T-cell (primary cell): ENCODE measurements around the gene CEP135. TPM values are rescaled to one million over a fixed set of nuclear protein-coding genes. Genes with fewer than 3 reads are reported as not detected.
"Not testable (repeated sequence)": the region's sequence is repeated elsewhere in the genome, so short reads cannot be mapped to it uniquely, and the experiment has no call there.

Experiments used
- ATAC-seq, 4 experiments: fragments of 200-7000 bp in 3 of 4; fragments of 150-1000 bp in 1 of 4; cut with Tn5 transposase; replicated peaks in 1 of 4; 1 replicate in 3 of 4; 2 replicates in 1 of 4; pipeline ENCODE4 v1.10.0; 2021; ENCODE audit warnings: moderate library complexity in 3 of 4, mild to moderate bottlenecking in 2 of 4, moderate number of reproducible peaks in 1 of 4
- CTCF ChIA-PET, 2 donors: fragments of 300-600 bp; sonication (Branson Sonifier 250); formaldehyde crosslinking; loops; one replicate each; lab custom pipeline; 2022; ENCODE audit warnings: antibody characterized with exemption in 2 of 2; lab: Charles Lee
- POLR2A ChIA-PET, 2 donors: fragments of 300-600 bp; sonication (Branson Sonifier 250); formaldehyde crosslinking; loops; one replicate each; lab custom pipeline; 2022; ENCODE audit warnings: antibody characterized with exemption in 2 of 2; lab: Charles Lee
- DNase-seq, 35 experiments: peaks; one replicate each; pipeline versions ENCODE4 v3.0.0 to v3.0.0-alpha.2; 2013 to 2023
- H3K27ac ChIP-seq: one replicate; pipeline ENCODE4 v1.5.1; 2013; ENCODE audit warnings: low read length
- H3K27me3 ChIP-seq, 2 experiments: replicated peaks in 1 of 2; 1 replicate in 1 of 2; 2 replicates in 1 of 2; pipeline versions ENCODE4 v1.6.1 to v1.7.0; 2013; ENCODE audit warnings: low read length in 1 of 2, mixed read lengths in 1 of 2; ENCODE audit not compliant: control insufficient read depth in 2 of 2, insufficient read depth in 2 of 2; ENCODE audit errors: extremely low read depth in 1 of 2
- H3K36me3 ChIP-seq, 2 donors: 1 replicate in 1 of 2; 2 replicates in 1 of 2; pipeline versions ENCODE4 v1.6.1 to v1.7.0; 2013; ENCODE audit warnings: low read length in 1 of 2; ENCODE audit not compliant: control insufficient read depth in 2 of 2, insufficient read depth in 1 of 2; ENCODE audit errors: extremely low read depth in 1 of 2
- H3K4me1 ChIP-seq, 2 experiments: 1 replicate in 1 of 2; 2 replicates in 1 of 2; pipeline versions ENCODE4 v1.6.1 to v1.7.0; 2013; ENCODE audit warnings: low read length in 2 of 2, mixed read lengths in 1 of 2; ENCODE audit not compliant: insufficient read depth in 2 of 2, control insufficient read depth in 1 of 2; ENCODE audit errors: extremely low read depth in 1 of 2
- H3K4me3 ChIP-seq, 2 donors: 1 replicate in 1 of 2; 2 replicates in 1 of 2; pipeline versions ENCODE4 v1.5.1 to v1.7.0; 2013; ENCODE audit warnings: mild to moderate bottlenecking in 2 of 2, low read length in 1 of 2, moderate library complexity in 1 of 2; ENCODE audit not compliant: control insufficient read depth in 1 of 2; ENCODE audit errors: extremely low read depth in 1 of 2
- H3K9me3 ChIP-seq: 2 replicates; pipeline ENCODE4 v1.7.0; 2013
- H3K27ac Mint-ChIP-seq, 2 donors: one replicate each; pipeline ENCODE4 v1.8.0; 2020 to 2021; ENCODE audit warnings: mild to moderate bottlenecking in 2 of 2, mixed read lengths in 2 of 2
- H3K27me3 Mint-ChIP-seq, 2 donors: one replicate each; pipeline ENCODE4 v1.8.0; 2021 to 2022; ENCODE audit warnings: mixed read lengths in 2 of 2
- H3K36me3 Mint-ChIP-seq: one replicate; pipeline ENCODE4 v1.8.0; 2021; ENCODE audit warnings: mixed read lengths
- H3K4me1 Mint-ChIP-seq, 3 donors: one replicate each; pipeline ENCODE4 v1.8.0; 2020 to 2022; ENCODE audit warnings: mixed read lengths in 3 of 3, mild to moderate bottlenecking in 1 of 3
- H3K4me3 Mint-ChIP-seq, 3 donors: one replicate each; pipeline ENCODE4 v1.8.0; 2020 to 2022; ENCODE audit warnings: mild to moderate bottlenecking in 3 of 3, mixed read lengths in 3 of 3, moderate library complexity in 3 of 3
- H3K9me3 Mint-ChIP-seq, 3 donors: one replicate each; pipeline ENCODE4 v1.8.0; 2020 to 2022; ENCODE audit warnings: mixed read lengths in 3 of 3
- WGBS: methylation state at CpG from one replicate; pipeline ENCODE4 v1.1.5; 2013; ENCODE audit warnings: missing lambda C conversion rate; ENCODE audit not compliant: insufficient coverage; 5-methylcytosine and 5-hydroxymethylcytosine counted together
- total RNA-seq, 35 experiments: library from RNA in 6 of 35; stranded (reverse) in 6 of 35; fragments of 120-200 nt in 1 of 35; gene quantifications; one replicate each; pipeline versions ENCODE4 v1.2.1 to v1.2.4 and lab custom pipeline; 2013 to 2026

Gene CEP135
- total RNA-seq, 5 donors from 2014 or later (not counting 1 experiment from before 2014, with no cell fraction given): 17.3 to 24.5 (median 21.7) TPM

DNA sequence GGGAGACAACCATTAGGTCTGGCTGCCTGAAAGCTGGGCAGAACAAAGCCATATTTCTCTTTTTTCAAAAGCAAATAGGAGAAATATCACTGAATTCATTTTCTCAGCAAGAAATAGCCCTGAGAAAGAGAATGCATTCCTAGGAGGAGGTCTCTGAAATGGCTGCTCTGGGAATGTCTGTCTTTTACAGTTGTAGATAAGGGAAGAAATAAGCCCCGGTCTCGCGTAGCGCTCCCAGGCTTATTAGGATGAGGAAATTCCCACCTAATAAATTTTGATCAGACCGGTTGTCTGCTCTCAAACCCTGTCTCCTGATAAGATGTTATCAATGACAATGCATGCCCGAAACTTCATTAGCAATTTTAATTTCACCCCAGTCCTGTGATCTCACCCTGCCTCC, 12.8 kb upstream of the CEP135 start:
- not testable (repeated sequence) for H3K27me3 ChIP-seq
- peaks cover 23 to 73% (median 30%) of the 10 kb centered on the region in 3 donors for H3K9me3 Mint-ChIP-seq

GRCh38 chr4:55938481-55938880, 10.3 kb upstream of the CEP135 start:
- Histone ChIP-seq H3K27me3 (no peaks in the 10 kb centered on the region), H3K4me3 (no peak overlapping the region), H3K4me1 (no peaks in the 10 kb centered on the region), H3K9me3 (peaks cover 10% of the 10 kb centered on the region), H3K27ac (no peak overlapping the region), H3K36me3 (peaks cover 0 to 7% of the 10 kb centered on the region in 2 donors)
- Mint-ChIP-seq H3K4me1 (no peaks in the 10 kb centered on the region), H3K27ac (no peak overlapping the region), H3K36me3 (peaks cover 66% of the 10 kb centered on the region), H3K27me3 (no peaks in the 10 kb centered on the region), H3K9me3 (peaks cover 23 to 66% (median 30%) of the 10 kb centered on the region in 3 donors), H3K4me3 (no peak overlapping the region)
- ATAC-seq (no peak), DNase-seq (no peak)
- ChIA-PET CTCF (no interaction called here), POLR2A (no interaction called here)
- WGBS: no CpG with 5 or more reads among the region's 1 CpG

More for the DNA sequence above, 12.8 kb upstream of the CEP135 start:
- H3K27ac ChIP-seq, DNase-seq, H3K4me3 ChIP-seq, H3K27ac Mint-ChIP-seq, H3K4me1 ChIP-seq, H3K27me3 Mint-ChIP-seq, H3K4me3 Mint-ChIP-seq, H3K4me1 Mint-ChIP-seq, CTCF ChIA-PET, ATAC-seq, H3K36me3 ChIP-seq: not testable (repeated sequence)
- peaks cover 68% of the 10 kb centered on the region for H3K36me3 Mint-ChIP-seq
- POLR2A ChIA-PET: interaction anchor here in 1 of 2 donors (0.6 kb wide), 1 partner anchor 492 kb away, joined by 6 read pairs; no protein-coding TSS in a partner anchor
- peaks cover 10% of the 10 kb centered on the region for H3K9me3 ChIP-seq
- no CpG with 5 or more reads among the region's 6 CpGs for WGBS

GRCh38 chr4:55939421-55939820, 9.3 kb upstream of the CEP135 start:
- Histone ChIP-seq H3K4me3 (no peak overlapping the region), H3K4me1 (no peaks in the 10 kb centered on the region), H3K27me3 (no peaks in the 10 kb centered on the region), H3K27ac (no peak overlapping the region), H3K36me3 (peaks cover 0 to 7% of the 10 kb centered on the region in 2 donors), H3K9me3 (peaks cover 10% of the 10 kb centered on the region)
- peaks cover 17 to 62% (median 25%) of the 10 kb centered on the region in 3 donors for H3K9me3 Mint-ChIP-seq
- 68% methylated on average over 2 of the region's 2 CpGs for WGBS
- H3K36me3 Mint-ChIP-seq: peaks cover 73% of the 10 kb centered on the region
- ChIA-PET POLR2A (no interaction called here), CTCF (no interaction called here)
- no peak overlapping the region for H3K4me3 Mint-ChIP-seq
- no peak overlapping the region for H3K27ac Mint-ChIP-seq
- H3K27me3 Mint-ChIP-seq: no peaks in the 10 kb centered on the region
- no peak for ATAC-seq
- no peak for DNase-seq
- no peaks in the 10 kb centered on the region for H3K4me1 Mint-ChIP-seq

GRCh38 chr4:55941881-55942396, 6.8 kb upstream of the CEP135 start:
- peaks cover 68% of the 10 kb centered on the region for H3K36me3 Mint-ChIP-seq
- ATAC-seq: no peak
- no peak overlapping the region for H3K27ac Mint-ChIP-seq
- H3K4me3 ChIP-seq: no peak overlapping the region
- H3K4me1 ChIP-seq: no peaks in the 10 kb centered on the region
- DNase-seq: no peak
- peaks cover 0 to 7% of the 10 kb centered on the region in 2 donors for H3K36me3 ChIP-seq
- H3K27ac ChIP-seq: no peak overlapping the region
- peaks cover 18 to 46% (median 21%) of the 10 kb centered on the region in 3 donors for H3K9me3 Mint-ChIP-seq
- ChIA-PET CTCF (no interaction called here), POLR2A (interaction anchor here in 1 of 2 donors (0.5 kb wide), 1 partner anchor 51 kb away, joined by 6 read pairs; no protein-coding TSS in a partner anchor)
- H3K9me3 ChIP-seq: peaks cover 12% of the 10 kb centered on the region
- no peak overlapping the region for H3K4me3 Mint-ChIP-seq
- H3K4me1 Mint-ChIP-seq: peaks cover 11 to 16% (median 16%) of the 10 kb centered on the region in 3 donors
- 100% methylated on average over 1 of the region's 3 CpGs for WGBS
- H3K27me3 Mint-ChIP-seq: no peaks in the 10 kb centered on the region
- H3K27me3 ChIP-seq: no peaks in the 10 kb centered on the region

GRCh38 chr4:55947254-55947882, 1.4 kb upstream of the CEP135 start:
- peak overlapping the region; percentile 50 to 83 for H3K4me3 ChIP-seq
- Mint-ChIP-seq H3K4me1 (peaks cover 50 to 55% (median 52%) of the 10 kb centered on the region in 3 donors), H3K9me3 (peaks cover 5 to 10% (median 9%) of the 10 kb centered on the region in 3 donors), H3K27ac (peak overlapping the region; percentile 80 to 85), H3K27me3 (no peaks in the 10 kb centered on the region), H3K4me3 (peak overlapping the region; percentile 86 to 95 (median 90)), H3K36me3 (peaks cover 26% of the 10 kb centered on the region)
- CTCF ChIA-PET: interaction anchor here (0.5 to 2.5 kb wide), 15 partner anchors 10 to 1031 kb away, joined by 3 to 19 read pairs (median 4); partner anchors contain the start of genes AASDH (in 1 of the 2), NOA1 (in 1 of the 2), PAICS (in 1 of the 2) and POLR2B (in 1 of the 2)
- POLR2A ChIA-PET: interaction anchor here (0.8 to 1.1 kb wide), 3 partner anchors 13 to 440 kb away, joined by 3 to 4 read pairs (median 3); partner anchors contain the start of gene AASDH (in 1 of the 2)
- peak overlapping the region; percentile 80 for H3K27ac ChIP-seq
- DNase-seq: peak in 5 of 35 experiments; percentile 4 to 25 (median 6)
- H3K9me3 ChIP-seq: peaks cover 2% of the 10 kb centered on the region
- peaks cover 0 to 5% of the 10 kb centered on the region in 2 donors for H3K36me3 ChIP-seq
- WGBS: 27% methylated on average over 3 of the region's 6 CpGs
- ATAC-seq: peak in 1 of 4 experiments; percentile 11
- no peaks in the 10 kb centered on the region for H3K27me3 ChIP-seq
- peaks cover 6 to 20% of the 10 kb centered on the region in 2 experiments for H3K4me1 ChIP-seq
